Measurements from ENCODE around the gene SCUBE1.
A peak's percentile ranks its signal among the peaks of the same experiment; 100 is the strongest.

The SCUBE1 gene

DNA sequence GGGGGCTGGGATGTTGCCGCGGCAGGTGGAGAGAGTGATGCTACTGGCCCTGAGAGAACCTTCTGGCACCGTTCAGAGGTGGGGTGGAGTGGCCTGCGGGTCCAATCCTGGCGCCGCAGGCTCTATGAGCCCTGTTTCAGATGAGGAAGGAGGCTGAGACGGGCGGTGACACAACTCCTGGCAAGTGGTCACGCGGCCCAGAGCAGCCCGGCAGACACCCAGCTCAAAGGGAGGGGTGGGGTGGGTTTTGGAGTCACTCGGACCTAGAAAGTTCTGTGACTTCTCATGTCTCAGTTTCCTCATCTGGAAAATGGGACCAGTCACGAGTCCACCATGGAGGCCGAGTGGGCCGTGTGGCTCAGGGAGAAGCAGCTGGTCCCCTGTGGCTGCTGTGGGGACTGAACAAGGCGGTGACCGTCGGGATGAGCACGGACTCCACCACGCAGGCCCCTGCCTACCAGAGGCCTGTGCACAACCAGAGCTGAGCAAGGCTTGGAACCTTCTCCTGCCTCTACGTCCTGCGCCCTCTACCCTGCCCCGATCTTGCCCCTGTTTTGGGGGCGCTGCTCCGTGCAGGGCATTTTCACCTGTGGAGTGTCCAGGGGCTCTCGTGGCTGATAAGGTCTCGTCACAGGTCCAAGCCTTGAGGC, 188.2 kb downstream of the SCUBE1 start:
- DNase-seq (ENCODE audit: low spot score in 2 of 2), result no peak
- Mint-ChIP-seq H3K36me3 (peaks cover 6% of the 10 kb centered on the region), H3K4me3 (no peak overlapping the region), H3K4me1 (peaks cover 25% of the 10 kb centered on the region), H3K9me3 (no peaks in the 10 kb centered on the region), H3K27ac (peak overlapping the region; percentile 20)
- no peak for ATAC-seq

DNA sequence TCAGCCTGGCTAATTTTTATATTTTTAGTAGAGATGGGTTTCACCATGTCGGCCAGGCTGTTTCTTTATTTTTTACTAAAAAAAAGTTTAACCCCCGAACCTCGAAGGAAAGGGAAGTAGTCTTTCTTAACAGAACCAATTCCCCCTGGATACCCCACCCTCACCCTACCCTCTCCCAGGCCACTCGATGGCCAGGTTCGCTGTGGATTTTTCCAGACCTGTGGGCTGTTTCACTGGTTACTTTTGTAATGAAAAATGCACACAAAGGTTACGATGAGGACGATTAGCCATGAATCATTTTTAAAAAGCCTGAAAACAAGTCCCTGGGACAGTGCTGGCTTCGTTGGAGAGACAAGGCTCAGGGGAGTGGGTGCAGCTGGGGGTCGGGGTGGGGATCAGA, 189.3 kb downstream of the SCUBE1 start:
- ATAC-seq, result no peak
- Mint-ChIP-seq H3K27ac (no peak overlapping the region), H3K4me1 (peaks cover 25% of the 10 kb centered on the region)

DNA sequence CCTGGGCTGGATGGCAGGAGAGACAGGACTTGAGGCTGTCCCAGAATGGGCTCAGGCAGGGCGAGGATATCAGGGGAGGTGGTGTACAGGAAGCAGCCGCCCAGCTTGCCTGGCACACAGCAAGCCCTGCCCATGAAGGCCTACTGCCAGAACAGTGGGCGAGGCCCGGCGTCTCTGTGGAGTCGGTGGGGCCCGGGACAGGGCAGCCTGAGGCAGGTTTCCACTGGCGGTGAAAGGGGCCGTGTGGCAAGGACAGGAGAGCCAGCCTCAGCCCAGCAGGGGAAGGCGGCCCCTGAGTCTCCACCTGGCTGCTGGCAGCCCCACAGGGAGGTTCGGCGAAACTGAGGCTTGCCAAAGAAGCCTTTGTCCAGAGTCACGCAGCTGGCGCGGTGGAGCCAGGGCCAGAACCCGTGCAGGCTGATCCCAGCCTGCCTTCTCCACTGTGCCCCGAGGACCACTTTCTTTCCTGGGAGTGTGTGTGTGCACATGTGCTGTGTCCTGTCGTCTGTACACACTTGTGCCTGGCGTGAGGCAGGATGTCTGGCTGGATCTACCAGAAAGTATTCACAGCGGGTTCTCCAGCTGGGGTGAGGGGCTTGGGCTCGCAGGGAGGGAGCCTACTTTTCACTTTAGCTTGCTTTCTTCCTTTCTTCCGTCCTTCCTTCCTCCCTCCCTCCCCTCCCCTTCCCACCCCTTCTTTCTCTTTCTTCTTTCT, 190.7 kb downstream of the SCUBE1 start:
- peaks cover 15% of the 10 kb centered on the region for H3K4me1 Mint-ChIP-seq
- peak overlapping the region; percentile 23 for H3K27ac Mint-ChIP-seq
- DNase-seq (ENCODE audit: low spot score in 2 of 2) (peak; percentile 39 to 77), ATAC-seq (peak; percentile 88)
- H3K4me3 Mint-ChIP-seq, result peak overlapping the region; percentile 77
- no peaks in the 10 kb centered on the region for H3K9me3 Mint-ChIP-seq
- H3K36me3 Mint-ChIP-seq, result peaks cover 6% of the 10 kb centered on the region

More for the DNA sequence above, 189.3 kb downstream of the SCUBE1 start:
- peak overlapping the region; percentile 77 for H3K4me3 Mint-ChIP-seq
- peaks cover 6% of the 10 kb centered on the region for H3K36me3 Mint-ChIP-seq
- H3K9me3 Mint-ChIP-seq, result no peaks in the 10 kb centered on the region
- no peak for DNase-seq (ENCODE audit: low spot score in 2 of 2)

DNA sequence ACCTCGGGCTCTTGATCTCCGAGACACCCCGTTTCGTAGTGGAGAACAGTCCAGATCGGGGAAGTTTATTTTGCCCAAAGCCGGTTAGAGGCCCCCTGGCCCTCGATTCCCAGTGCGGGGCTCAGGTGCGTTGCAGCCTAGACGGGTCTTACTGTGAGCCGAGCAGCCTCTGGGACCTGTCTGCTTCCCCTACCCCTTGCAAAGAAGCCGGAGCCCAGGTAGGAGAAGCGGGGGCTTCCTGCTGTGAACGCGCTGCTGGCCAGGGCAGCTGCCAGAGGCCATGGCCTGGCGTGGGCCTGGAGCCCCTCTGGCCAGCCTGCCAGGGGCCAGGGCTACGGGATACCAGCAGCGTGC, 191.2 kb downstream of the SCUBE1 start:
- Mint-ChIP-seq H3K4me1 (peaks cover 20% of the 10 kb centered on the region), H3K4me3 (peak overlapping the region; percentile 77), H3K36me3 (peaks cover 6% of the 10 kb centered on the region), H3K9me3 (no peaks in the 10 kb centered on the region), H3K27ac (peak overlapping the region; percentile 23)
- no peak for DNase-seq (ENCODE audit: low spot score in 2 of 2)
- peak; percentile 25 for ATAC-seq

DNA sequence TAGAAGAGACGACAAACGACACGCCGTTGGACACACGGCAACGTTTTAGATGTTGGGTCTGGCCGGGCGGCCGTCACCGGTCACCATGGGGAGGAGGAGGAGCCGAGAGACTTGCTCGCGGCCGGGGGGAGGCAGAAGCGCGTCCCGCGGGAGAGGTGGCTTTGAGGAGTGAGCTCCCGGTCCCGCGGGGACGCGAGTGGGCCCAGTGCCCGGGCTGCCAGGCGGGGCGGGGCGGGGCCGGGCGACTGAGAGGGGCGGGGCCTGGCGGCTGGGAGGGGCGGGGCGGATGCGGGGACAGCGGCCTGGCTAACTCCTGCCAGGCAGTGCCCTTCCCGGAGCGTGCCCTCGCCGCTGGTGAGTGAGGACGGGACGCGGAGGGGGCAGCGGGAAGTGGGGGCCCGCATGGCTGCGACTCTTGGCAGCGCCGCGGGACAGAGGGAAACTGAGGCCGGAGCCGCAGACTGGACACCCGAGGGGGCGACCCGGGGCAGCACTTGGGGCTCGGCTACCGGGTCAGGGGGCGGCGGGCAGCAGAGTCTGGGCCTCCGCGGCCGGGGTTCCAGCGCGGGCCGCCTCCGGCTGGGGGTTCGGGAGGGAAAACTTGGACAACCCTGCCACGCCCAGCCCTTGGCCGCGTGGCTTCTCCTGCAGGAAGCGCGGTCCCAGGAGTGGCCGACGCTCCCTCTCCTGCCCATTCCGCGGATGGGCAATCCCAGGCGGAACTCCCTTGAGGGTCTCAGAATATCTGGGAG, 191.7 kb downstream of the SCUBE1 start, which contains the start of gene TSPO:
TSS of gene TSPO (plus strand) at position 309 of the 752 bp plus-strand sequence. CDS start 7,680 bp downstream, outside the sequence.
- no peaks in the 10 kb centered on the region for H3K9me3 Mint-ChIP-seq
- H3K36me3 Mint-ChIP-seq, result peaks cover 6% of the 10 kb centered on the region
- ATAC-seq (peak; percentile 79), DNase-seq (ENCODE audit: low spot score in 2 of 2) (peak; percentile 58 to 79)
- peak within 1 kb of the TSS; percentile 77 for H3K4me3 Mint-ChIP-seq
- H3K4me1 Mint-ChIP-seq, result peaks cover 22% of the 10 kb centered on the region
- H3K27ac Mint-ChIP-seq, result peak within 1 kb of the TSS; percentile 91

DNA sequence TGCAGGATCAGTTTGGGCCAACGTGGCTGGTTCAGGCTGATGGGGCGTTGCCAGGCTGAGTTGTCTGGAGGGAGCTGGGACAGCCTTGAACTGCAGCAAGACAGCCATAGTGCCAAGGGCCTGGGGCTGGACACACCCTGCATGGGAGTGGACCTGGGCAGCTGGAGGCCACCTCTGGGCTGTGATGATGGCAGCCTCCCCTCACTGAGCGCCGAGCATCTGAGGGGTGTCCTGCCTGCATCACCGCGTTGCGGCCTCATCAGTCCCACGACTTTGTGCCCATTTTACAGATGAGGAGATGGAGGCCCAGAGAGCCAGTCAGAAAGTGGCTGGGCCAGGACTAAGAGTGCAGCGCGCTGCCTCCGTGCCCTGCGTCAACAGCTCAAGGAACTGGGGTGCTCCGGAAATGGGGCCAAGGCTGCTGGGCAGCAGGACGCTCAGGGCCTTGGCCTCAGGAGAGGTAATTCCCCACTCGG, 192.4 kb downstream of the SCUBE1 start:
- Mint-ChIP-seq H3K9me3 (no peaks in the 10 kb centered on the region), H3K27ac (peak overlapping the region; percentile 91), H3K4me1 (peaks cover 22% of the 10 kb centered on the region), H3K36me3 (peaks cover 6% of the 10 kb centered on the region), H3K4me3 (peak overlapping the region; percentile 77)
- peak; percentile 1 for ATAC-seq
- no peak for DNase-seq (ENCODE audit: low spot score in 2 of 2)

DNA sequence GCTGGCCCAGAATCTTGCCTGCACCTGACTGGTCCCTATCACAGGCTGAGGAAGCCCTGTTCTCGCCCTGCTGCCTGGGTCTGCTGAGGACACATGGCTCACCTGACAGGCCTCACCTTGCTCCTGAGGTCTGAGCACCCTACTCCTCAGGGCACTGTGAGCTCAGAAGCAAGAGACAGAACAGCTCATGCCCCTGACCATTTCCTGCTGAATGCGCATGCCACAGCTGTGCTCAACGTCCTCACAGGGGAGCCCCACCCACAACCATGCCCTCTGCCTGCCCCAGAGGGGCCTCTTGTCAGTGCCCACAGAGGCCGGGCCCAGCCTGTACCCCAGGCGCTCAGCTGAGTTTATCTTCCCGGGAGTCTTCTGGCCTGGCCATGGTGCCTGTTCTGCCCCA, 194.6 kb downstream of the SCUBE1 start:
- no peak overlapping the region for H3K27ac Mint-ChIP-seq
- no peak for ATAC-seq
- H3K36me3 Mint-ChIP-seq, result peaks cover 6% of the 10 kb centered on the region
- DNase-seq (ENCODE audit: low spot score in 2 of 2), result no peak
- H3K9me3 Mint-ChIP-seq, result no peaks in the 10 kb centered on the region
- peaks cover 26% of the 10 kb centered on the region for H3K4me1 Mint-ChIP-seq
- H3K4me3 Mint-ChIP-seq, result no peak overlapping the region

DNA sequence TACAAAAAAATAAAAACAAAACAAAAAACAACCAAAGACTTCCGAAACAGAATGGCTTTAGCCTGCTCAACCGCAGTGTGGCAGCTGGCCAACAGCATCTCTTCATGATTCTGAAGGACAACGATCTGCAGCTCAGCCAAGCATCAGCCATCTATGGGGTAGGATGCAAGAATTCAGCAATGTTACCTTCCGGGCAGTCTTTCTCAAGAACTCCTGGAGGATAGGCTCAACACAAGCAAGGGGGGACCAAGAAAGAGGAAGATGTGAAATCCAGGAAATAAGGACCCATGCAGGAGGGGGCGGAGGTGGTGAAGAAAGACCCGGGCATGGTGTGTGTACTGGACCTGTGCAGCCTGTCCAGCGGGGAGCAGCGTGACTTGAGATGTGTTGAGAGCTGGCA, 195.4 kb downstream of the SCUBE1 start:
- no peak overlapping the region for H3K27ac Mint-ChIP-seq
- peaks cover 6% of the 10 kb centered on the region for H3K36me3 Mint-ChIP-seq
- no peaks in the 10 kb centered on the region for H3K9me3 Mint-ChIP-seq
- H3K4me1 Mint-ChIP-seq, result peaks cover 24% of the 10 kb centered on the region
- H3K4me3 Mint-ChIP-seq, result no peak overlapping the region
- ATAC-seq, result no peak
- no peak for DNase-seq (ENCODE audit: low spot score in 2 of 2)
